Peyer's patch (tissue), 4 donors: Measurements from ENCODE around the gene OR5K2. TPM values are rescaled to one million over a fixed set of nuclear protein-coding genes. Genes with fewer than 3 reads are reported as not detected.

ENCODE experiments used
- DNase-seq, 3 donors: peaks; one replicate each; pipeline ENCODE4 v3.0.0-alpha.2; 2017 to 2019
- H3K27ac ChIP-seq, 4 donors: fragments of 200-600 bp; sonication (generic); one replicate each; pipeline ENCODE4 v1.5.1; 2016 to 2019
- H3K27me3 ChIP-seq, 2 donors: fragments of 200-600 bp; sonication (generic); one replicate each; pipeline ENCODE4 v1.5.1; 2019
- H3K36me3 ChIP-seq, 3 donors: fragments of 200-600 bp; sonication (generic); one replicate each; pipeline ENCODE4 v1.5.1; 2016 to 2019
- H3K4me1 ChIP-seq, 4 donors: fragments of 200-600 bp; sonication (generic); one replicate each; pipeline ENCODE4 v1.5.1; 2016 to 2019
- H3K4me3 ChIP-seq, 4 donors: fragments of 200-600 bp; sonication (generic); 1 replicate in 3 of 4; 2 replicates in 1 of 4; pipeline ENCODE4 v1.5.1; 2016 to 2019; ENCODE audit warnings: mild to moderate bottlenecking in 1 of 4
- H3K9me3 ChIP-seq, 4 donors: fragments of 200-600 bp; sonication (generic); one replicate each; pipeline ENCODE4 v1.5.1; 2016 to 2019; ENCODE audit warnings: mild to moderate bottlenecking in 1 of 4
- CTCF ChIP-seq, 6 experiments: fragments of 450-650 bp in 4 of 6; fragments of 200-600 bp in 2 of 6; sonication (generic) in 1 of 6; IDR thresholded peaks; one replicate each; pipeline ENCODE4 v1.5.1; 2017 to 2019; ENCODE audit warnings: antibody characterized with exemption in 6 of 6, mild to moderate bottlenecking in 3 of 6, moderate library complexity in 1 of 6
- POLR2A ChIP-seq, 2 donors: fragments of 450-650 bp; IDR thresholded peaks; one replicate each; pipeline ENCODE4 v1.5.1; 2017; ENCODE audit warnings: antibody characterized with exemption in 2 of 2, mild to moderate bottlenecking in 2 of 2, moderate library complexity in 2 of 2
- total RNA-seq, 4 donors: library from RNA; depleted of rRNA; stranded (reverse); fragments of >200 nt; gene quantifications; one replicate each; pipeline ENCODE4 v1.1.0, GENCODE V29; 2016

OR5K2 gene
- total RNA-seq, 4 donors from 2014 or later, result not detected

GRCh38 chr3:98513091-98513511, 15.6 kb downstream of the OR5K2 start:
- no peak for TF ChIP-seq CTCF (IDR thresholded peaks at IDR 0.05)
- no peak for TF ChIP-seq POLR2A (IDR thresholded peaks at IDR 0.05)
- Histone ChIP-seq H3K4me1 (no peaks in the 10 kb centered on the region), H3K27ac (no peak overlapping the region), H3K4me3 (no peak overlapping the region), H3K36me3 (peaks cover 0 to 37% (median 0%) of the 10 kb centered on the region in 3 donors), H3K27me3 (no peaks in the 10 kb centered on the region), H3K9me3 (no peaks in the 10 kb centered on the region)
- DNase-seq, result no peak

- no peaks in the 10 kb centered on the region for H3K27me3 ChIP-seq
- H3K27ac ChIP-seq, result no peak overlapping the region
- H3K4me1 ChIP-seq, result no peaks in the 10 kb centered on the region
- H3K9me3 ChIP-seq, result no peaks in the 10 kb centered on the region
- DNase-seq, result no peak
- no peak overlapping the region for H3K4me3 ChIP-seq
- peaks cover 0 to 42% (median 0%) of the 10 kb centered on the region in 3 donors for H3K36me3 ChIP-seq
- no peak for TF ChIP-seq CTCF (IDR thresholded peaks at IDR 0.05)
- TF ChIP-seq POLR2A (IDR thresholded peaks at IDR 0.05), result no peak
Observed at GRCh38 chr3:98513736-98514135, 16.3 kb downstream of the OR5K2 start.

GRCh38 chr3:98514948-98515347, 17.5 kb downstream of the OR5K2 start:
- Histone ChIP-seq H3K36me3 (peaks cover 0 to 54% (median 0%) of the 10 kb centered on the region in 3 donors), H3K4me3 (no peak overlapping the region), H3K9me3 (no peaks in the 10 kb centered on the region), H3K27ac (no peak overlapping the region), H3K27me3 (no peaks in the 10 kb centered on the region), H3K4me1 (no peaks in the 10 kb centered on the region)
- no peak for DNase-seq
- TF ChIP-seq POLR2A (IDR thresholded peaks at IDR 0.05) (no peak), CTCF (IDR thresholded peaks at IDR 0.05) (no peak)

- no peaks in the 10 kb centered on the region for H3K27me3 ChIP-seq
- DNase-seq, result no peak
- no peak overlapping the region for H3K4me3 ChIP-seq
- no peaks in the 10 kb centered on the region for H3K9me3 ChIP-seq
- H3K4me1 ChIP-seq, result peaks cover 0 to 12% (median 5%) of the 10 kb centered on the region in 4 donors
- H3K27ac ChIP-seq, result no peak overlapping the region
- TF ChIP-seq POLR2A (IDR thresholded peaks at IDR 0.05) (no peak), CTCF (IDR thresholded peaks at IDR 0.05) (no peak)
- peaks cover 0 to 62% (median 0%) of the 10 kb centered on the region in 3 donors for H3K36me3 ChIP-seq
Observed at GRCh38 chr3:98518816-98519215, 21.3 kb downstream of the OR5K2 start.

- Histone ChIP-seq H3K4me1 (peaks cover 0 to 12% (median 5%) of the 10 kb centered on the region in 4 donors), H3K36me3 (peaks cover 0 to 60% (median 0%) of the 10 kb centered on the region in 3 donors), H3K27me3 (no peaks in the 10 kb centered on the region), H3K9me3 (no peaks in the 10 kb centered on the region), H3K27ac (no peak overlapping the region), H3K4me3 (no peak overlapping the region)
- TF ChIP-seq POLR2A (IDR thresholded peaks at IDR 0.05) (no peak), CTCF (IDR thresholded peaks at IDR 0.05) (no peak)
- DNase-seq, result no peak
Observed at GRCh38 chr3:98519351-98519750, 21.9 kb downstream of the OR5K2 start.
